Right kidney (tissue), 1 donor: ENCODE measurements around the gene LCAT.

Experiments used
- DNase-seq: peaks from one replicate; pipeline ENCODE4 v3.0.0-alpha.2; 2016

Gene LCAT

DNA sequence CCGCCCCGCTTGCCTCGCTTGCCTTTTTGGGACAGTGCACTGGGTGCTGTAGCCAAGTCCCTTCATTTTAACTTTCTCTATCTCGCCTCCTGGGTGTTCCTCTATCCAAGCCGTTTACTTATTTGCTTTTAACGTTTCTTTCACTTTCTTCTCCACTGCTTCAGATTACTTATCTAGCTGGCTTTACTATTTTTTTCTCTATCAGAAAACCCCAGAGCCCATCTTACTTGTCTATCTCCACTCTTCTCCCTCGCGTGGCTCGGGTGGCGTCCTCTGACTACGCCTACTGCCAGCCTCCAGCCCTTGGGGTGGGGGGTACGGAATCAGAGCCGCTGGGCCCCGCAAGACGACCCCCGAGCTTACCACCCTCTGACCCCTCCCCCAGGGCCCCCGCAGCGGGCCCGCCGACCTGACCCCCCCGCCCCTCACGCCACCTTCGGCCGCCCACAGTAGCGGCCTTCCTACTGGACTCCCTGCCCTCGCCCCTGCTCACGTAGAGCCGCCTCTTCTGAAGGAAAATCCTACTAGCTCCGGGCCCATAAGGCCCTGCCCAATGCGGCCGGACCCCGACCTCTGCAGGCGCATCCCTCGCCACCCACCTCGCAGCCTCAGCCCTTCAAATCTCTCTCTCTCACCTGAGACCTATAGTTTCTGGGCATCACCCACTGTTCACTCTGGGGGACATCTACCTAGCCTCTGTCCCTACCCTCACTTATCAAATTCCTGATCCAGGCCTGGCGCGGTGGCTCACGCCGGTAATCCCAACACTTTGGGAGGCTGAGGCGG is 25.5 kb upstream of the LCAT start:
- DNase-seq = peak; percentile 67

GRCh38 chr16:67968400-67969253 is 24.7 kb upstream of the LCAT start, which contains the start of gene SLC12A4:
TSS of gene SLC12A4 (minus strand) at chr16:67968637. CDS start at chr16:67968553, 84 bp downstream.
- DNase-seq = peak; percentile 86

GRCh38 chr16:67967958-67968399 is 24.1 kb upstream of the LCAT start:
- DNase-seq = no peak

- DNase-seq = no peak
These were observed 23.4 kb upstream of the LCAT start for GRCh38 chr16:67967183-67967957.

GRCh38 chr16:67966549-67967182 is 22.7 kb upstream of the LCAT start:
- DNase-seq = no peak

DNA sequence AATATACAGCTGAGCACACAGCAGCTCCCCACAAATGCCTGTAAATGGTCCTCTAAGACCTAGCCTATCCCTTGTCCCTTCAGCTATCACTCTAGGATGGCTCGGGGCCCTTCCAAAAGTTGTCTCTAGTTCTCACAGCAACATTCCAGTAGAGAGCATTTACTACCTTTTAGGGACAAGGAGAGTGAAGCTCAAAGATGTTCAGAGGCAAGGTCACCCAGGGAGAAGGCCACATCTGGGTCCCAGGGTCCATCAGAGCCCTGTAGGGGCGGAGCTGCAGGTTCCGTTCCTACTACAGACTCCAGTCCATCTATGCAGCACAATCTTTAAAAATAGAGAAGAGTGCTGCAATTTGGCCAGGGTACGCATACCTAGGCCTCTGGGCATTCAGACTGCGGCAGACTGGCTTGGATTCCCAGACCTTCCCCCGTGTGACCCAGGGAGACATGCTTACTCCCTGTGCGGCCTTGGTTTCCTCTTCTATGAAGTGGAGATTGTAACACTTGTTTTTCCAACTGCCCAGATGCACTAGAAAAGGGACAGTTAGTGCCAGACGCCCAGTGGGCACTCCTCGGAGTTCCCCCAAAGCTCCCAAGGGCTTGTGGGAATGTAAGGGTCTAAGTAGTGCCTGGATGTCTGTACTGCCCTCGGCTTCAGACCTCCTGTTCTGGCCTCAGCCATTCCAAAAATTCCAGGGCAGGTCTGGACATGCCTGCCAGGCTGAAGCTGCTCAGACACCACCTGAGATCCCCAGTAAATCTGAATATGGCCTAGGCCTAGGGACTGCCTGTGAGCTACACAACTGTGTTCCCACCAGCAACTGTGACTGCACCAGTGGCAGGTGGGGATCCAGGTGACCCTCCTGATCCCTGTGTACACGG is 22.0 kb upstream of the LCAT start:
- no peak for DNase-seq

DNA sequence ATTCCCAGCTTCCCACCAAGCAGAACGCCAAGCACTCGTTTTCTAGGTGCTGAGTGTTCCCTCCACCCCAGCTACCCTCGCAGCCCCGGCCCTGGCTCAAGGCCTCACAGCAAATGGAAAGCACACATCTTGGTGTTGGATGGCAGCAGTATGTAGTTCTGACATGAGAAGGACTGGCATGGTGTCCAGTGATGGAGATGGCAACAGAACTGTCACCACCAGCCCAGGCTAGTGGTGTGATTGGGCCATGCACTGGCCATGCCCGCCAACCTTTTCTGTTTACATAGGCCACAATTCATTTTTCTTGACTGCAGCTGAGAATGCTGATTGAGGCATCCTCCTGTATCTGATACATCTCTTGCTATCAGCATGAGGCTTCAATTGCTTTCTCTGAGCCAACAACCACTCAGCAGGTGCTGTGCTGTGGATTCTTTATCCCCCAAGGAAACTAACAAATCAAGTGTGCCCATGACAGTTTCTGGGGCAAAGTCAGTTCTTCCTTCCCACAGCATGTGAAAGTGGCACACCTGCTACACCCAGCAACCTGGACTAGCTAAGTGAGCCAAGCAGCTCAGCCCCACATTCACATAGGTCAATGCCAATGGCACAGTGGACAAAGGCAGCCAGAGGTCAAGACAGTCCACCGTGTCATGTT is 20.7 kb upstream of the LCAT start:
- DNase-seq = no peak

DNA sequence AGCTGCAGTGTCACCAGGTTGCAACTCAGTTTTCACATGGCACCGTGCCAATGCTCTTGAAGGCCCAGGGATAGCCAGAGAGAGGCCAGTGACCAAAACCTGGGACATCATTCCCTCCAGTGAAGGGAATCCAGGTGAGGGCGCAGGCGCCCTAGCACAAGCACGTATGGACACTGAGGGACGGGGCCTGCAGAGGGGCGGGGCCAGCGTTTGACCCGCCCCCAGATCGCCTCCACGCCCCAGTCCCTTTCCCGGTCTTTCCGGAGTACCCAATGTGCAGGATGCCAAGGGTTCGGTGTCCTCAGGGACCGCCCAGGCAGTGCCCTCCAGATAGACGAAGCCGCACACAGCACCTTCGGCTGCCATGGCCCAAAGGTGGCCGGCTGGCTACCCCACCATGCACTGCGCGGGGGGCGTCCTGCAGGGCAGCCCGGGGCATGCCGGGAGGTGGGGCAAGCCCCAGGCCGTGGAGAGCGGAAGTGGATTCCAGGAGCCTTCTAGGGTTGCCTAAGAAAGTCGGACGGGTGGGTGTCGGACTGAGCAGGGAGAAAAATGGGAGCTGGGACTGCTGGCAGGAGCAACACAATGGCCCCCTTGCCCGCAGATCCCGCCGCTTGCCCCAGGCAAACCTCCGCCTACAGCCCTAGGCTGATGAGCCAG is 19.9 kb upstream of the LCAT start:
- peak; percentile 45 for DNase-seq

GRCh38 chr16:67963292-67963661 is 19.4 kb upstream of the LCAT start:
- no peak for DNase-seq

DNA sequence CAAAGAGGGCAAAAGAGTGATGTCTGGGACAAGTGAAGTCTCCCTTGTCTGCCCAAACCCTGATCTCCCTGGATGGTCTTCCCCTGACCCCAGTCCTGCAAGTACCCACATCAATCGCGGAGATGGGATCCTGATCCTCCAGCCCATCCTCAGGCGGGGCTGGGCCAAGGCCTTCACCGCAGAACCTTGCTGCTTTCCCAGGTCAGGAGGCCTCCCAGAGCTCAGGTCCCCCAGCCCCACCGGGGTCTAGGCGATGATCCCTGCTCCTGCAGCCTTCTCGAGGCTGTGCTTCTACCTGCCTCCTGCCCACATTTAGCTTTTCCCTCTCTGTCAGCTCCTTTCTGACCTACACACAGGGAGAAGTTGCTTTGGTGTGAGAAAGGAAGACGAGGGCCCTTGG is 18.2 kb upstream of the LCAT start:
- DNase-seq = no peak

DNA sequence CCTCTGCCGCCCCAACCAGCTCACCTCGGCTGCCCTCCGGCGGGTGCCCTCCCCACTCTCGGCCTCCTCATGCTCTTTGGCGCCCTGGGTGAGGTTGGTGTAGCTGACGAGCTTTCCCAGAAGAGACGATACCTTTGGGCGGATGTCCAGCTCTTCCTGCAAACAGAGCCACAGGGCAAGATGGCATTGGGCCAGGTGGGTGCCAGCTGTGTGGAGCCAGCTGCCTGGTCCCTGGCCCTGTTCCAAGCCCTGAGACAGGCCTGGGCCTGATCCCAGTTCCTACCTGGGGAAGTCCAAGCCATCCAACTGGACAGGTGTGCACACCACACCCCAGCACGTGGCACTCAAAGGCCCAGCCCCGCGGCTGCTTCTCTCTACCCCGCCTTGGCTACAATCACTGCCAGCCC is 17.6 kb upstream of the LCAT start:
- no peak for DNase-seq

DNA sequence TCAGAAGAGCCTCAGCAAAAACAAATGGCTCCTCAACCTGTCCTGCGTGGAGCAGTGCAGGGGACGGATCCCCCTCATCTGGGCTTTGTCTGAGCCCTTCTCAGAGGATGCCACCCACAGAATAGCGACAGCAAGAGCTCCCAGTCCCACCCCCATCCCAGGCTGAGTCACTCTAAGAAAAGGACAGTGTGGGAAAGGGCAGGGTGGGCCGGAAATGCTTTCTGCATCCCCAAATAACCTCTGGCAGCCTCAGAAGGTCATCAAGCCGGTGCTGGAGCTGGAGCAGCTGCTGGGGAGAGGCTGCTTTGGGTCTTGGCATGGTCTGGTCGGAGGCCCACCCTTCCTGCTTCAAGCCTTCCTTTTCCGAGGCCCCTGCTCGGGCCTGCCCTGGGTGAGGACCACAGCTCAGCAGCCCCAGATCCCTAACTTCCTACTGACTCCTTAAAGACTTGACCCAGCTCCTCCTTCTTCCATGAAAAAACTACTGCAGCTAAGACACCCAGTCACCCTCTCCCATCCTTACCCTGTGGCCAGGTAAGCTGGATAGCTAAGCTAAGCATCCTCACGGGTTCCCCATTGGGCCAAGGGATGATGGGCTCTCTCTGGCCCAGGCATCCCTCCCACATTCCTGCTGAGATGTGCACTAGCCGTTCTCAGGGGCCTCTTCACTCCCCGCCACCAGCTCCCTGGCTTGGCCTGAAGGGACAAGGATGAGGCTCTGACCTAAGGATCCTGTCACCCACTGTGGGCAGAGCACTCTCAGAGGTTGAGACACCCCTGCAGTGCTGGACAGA is 15.8 kb upstream of the LCAT start:
- no peak for DNase-seq

GRCh38 chr16:67957622-67958021 is 13.7 kb upstream of the LCAT start:
- DNase-seq = no peak

- no peak for DNase-seq
These were observed 10.7 kb upstream of the LCAT start for GRCh38 chr16:67954421-67955196.

- DNase-seq = no peak
These were observed 9.9 kb upstream of the LCAT start for GRCh38 chr16:67953641-67954375.

DNA sequence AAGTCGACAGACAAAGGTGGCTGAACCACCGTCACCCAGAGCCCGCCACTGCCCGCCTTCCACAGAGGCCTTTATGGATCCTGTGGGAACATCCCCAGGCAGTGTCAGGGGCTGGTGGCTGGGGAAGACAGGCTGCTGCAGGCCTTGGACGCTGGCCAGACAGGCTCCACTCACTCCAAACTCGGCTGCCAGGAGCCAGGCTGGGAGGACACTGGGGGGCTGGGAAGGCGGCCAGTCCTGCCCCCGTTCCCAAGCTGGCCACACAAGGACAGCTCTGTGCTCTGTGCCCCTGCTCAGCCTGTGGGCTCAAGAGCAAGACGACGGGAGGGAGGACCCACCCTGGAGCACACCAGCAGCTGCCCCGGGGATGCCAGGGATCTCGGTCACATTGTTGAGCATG is 7.6 kb upstream of the LCAT start:
- DNase-seq = no peak

DNA sequence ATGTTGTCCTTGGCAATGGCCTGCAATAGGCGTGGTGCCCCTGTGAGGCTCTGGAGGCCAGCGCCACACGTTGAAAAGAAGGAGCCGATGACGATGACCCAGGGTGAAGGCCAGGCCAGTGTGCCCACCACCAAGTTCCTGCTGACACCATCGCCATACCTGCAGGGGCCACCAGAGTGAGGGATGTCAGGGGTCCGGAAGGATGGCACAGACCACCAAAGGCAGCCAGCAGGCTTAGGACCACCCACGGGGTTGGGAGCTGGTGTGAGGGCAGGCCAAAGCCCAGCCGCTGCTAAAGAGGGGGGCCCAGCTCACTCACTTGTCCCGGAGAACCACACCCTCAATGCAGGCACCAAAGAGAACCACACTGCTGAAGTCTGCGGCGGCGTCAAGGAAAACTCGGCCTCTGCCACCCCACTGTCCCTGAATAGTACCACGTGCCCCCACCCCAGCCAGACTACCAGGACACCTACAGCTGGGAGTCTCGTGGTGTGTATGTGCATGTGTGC is 6.5 kb upstream of the LCAT start:
- no peak for DNase-seq
